ENCODE data around the gene LDLRAD4.

The LDLRAD4 gene

GRCh38 chr18:13279181-13280069 is 60.9 kb downstream of the LDLRAD4 start:
- H4K20me1 ChIP-seq (ENCODE audit: low read depth, low read length), result no peaks in the 10 kb centered on the region
- no peaks in the 10 kb centered on the region for H3K9me3 ChIP-seq (ENCODE audit: insufficient read depth, low read length)
- no peaks in the 10 kb centered on the region for H3K27me3 ChIP-seq (ENCODE audit: low read length)
- no peaks in the 10 kb centered on the region for H3F3A ChIP-seq (ENCODE audit: insufficient read depth)
- H3K27ac ChIP-seq (ENCODE audit: low read depth, low read length), result no peak overlapping the region
- no peaks in the 10 kb centered on the region for H3K79me2 ChIP-seq (ENCODE audit: insufficient read depth, low read length)
- no peaks in the 10 kb centered on the region for H3K9me2 ChIP-seq (replicated peaks; ENCODE audit: insufficient read depth, low read length)
- H3K36me3 ChIP-seq (ENCODE audit: low read length), result no peaks in the 10 kb centered on the region
- no peak overlapping the region for H2AFZ ChIP-seq (ENCODE audit: low read depth, low read length, severe bottlenecking)
- no peak overlapping the region for H3K9ac ChIP-seq (ENCODE audit: low read length)
- no peak for TF ChIP-seq EZH2phosphoT487 (conservative IDR thresholded peaks at IDR 0.05; ENCODE audit: low read length)
- TF ChIP-seq CTCF (IDR thresholded peaks at IDR 0.05; ENCODE audit: insufficient read depth, low read length, poor library complexity, severe bottlenecking), result no peak
- H3K4me2 ChIP-seq (ENCODE audit: low read depth, low read length, poor library complexity, severe bottlenecking), result no peak overlapping the region
- H3K4me3 ChIP-seq (ENCODE audit: insufficient read depth, low read length, poor library complexity, severe bottlenecking), result no peak overlapping the region

GRCh38 chr18:13280070-13280795 is 61.7 kb downstream of the LDLRAD4 start:
- Histone ChIP-seq H3K4me3 (ENCODE audit: insufficient read depth, low read length, poor library complexity, severe bottlenecking) (no peak overlapping the region), H3K4me2 (ENCODE audit: low read depth, low read length, poor library complexity, severe bottlenecking) (no peak overlapping the region), H3K27me3 (ENCODE audit: low read length) (no peaks in the 10 kb centered on the region), H3K27ac (ENCODE audit: low read depth, low read length) (no peak overlapping the region), H3K9me3 (ENCODE audit: insufficient read depth, low read length) (no peaks in the 10 kb centered on the region), H3K9ac (ENCODE audit: low read length) (no peak overlapping the region), H4K20me1 (ENCODE audit: low read depth, low read length) (no peaks in the 10 kb centered on the region), H3K79me2 (ENCODE audit: insufficient read depth, low read length) (no peaks in the 10 kb centered on the region), H3K9me2 (replicated peaks; ENCODE audit: insufficient read depth, low read length) (no peaks in the 10 kb centered on the region), H3F3A (ENCODE audit: insufficient read depth) (no peaks in the 10 kb centered on the region), H2AFZ (ENCODE audit: low read depth, low read length, severe bottlenecking) (no peak overlapping the region), H3K36me3 (ENCODE audit: low read length) (no peaks in the 10 kb centered on the region)
- TF ChIP-seq EZH2phosphoT487 (conservative IDR thresholded peaks at IDR 0.05; ENCODE audit: low read length) (no peak), CTCF (IDR thresholded peaks at IDR 0.05; ENCODE audit: insufficient read depth, low read length, poor library complexity, severe bottlenecking) (no peak)

GRCh38 chr18:13281406-13281805 is 62.8 kb downstream of the LDLRAD4 start:
- Histone ChIP-seq H3K36me3 (ENCODE audit: low read length) (no peaks in the 10 kb centered on the region), H3K79me2 (ENCODE audit: insufficient read depth, low read length) (no peaks in the 10 kb centered on the region), H3K9me2 (replicated peaks; ENCODE audit: insufficient read depth, low read length) (no peaks in the 10 kb centered on the region), H3F3A (ENCODE audit: insufficient read depth) (no peaks in the 10 kb centered on the region), H3K9me3 (ENCODE audit: insufficient read depth, low read length) (no peaks in the 10 kb centered on the region), H3K9ac (ENCODE audit: low read length) (no peak overlapping the region), H3K27me3 (ENCODE audit: low read length) (no peaks in the 10 kb centered on the region), H3K27ac (ENCODE audit: low read depth, low read length) (no peak overlapping the region), H3K4me3 (ENCODE audit: insufficient read depth, low read length, poor library complexity, severe bottlenecking) (no peak overlapping the region), H3K4me2 (ENCODE audit: low read depth, low read length, poor library complexity, severe bottlenecking) (no peak overlapping the region), H4K20me1 (ENCODE audit: low read depth, low read length) (no peaks in the 10 kb centered on the region), H2AFZ (ENCODE audit: low read depth, low read length, severe bottlenecking) (no peak overlapping the region)
- TF ChIP-seq CTCF (IDR thresholded peaks at IDR 0.05; ENCODE audit: insufficient read depth, low read length, poor library complexity, severe bottlenecking) (no peak), EZH2phosphoT487 (conservative IDR thresholded peaks at IDR 0.05; ENCODE audit: low read length) (no peak)

Measured in SU-DHL-6 (cell line).